Measurements from ENCODE around the gene BNIP1. TPM values are rescaled to one million over a fixed set of nuclear protein-coding genes. Genes with fewer than 3 reads are reported as not detected.

Gene BNIP1
- total and polyA plus RNA-seq, 2 experiments from 2014 or later: 13.1 to 14.7 TPM

DNA sequence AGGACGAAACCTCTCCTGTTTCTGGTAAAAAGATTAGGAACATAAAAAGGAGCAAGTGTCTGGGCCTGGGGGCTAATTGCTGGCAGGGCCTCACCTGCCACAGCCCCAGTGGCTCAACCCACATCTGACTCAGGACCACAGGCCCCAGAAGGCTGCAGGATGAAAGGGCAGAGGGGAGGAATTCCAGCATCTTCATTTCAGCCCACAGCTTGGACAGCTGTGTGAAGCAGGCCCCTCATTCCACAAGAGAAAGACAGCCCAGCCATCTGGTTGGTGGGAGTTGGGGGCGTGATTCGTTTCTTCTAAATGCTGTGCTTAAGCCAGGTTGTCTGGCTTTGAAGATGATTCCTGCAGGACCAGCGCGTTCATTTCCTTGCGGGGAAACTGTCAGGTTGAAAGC, 61.6 kb downstream of the BNIP1 start:
- no peaks in the 10 kb centered on the region for H3K9me3 ChIP-seq (ENCODE audit: low read depth)
- no peaks in the 10 kb centered on the region for H3K79me2 ChIP-seq
- H3K4me2 ChIP-seq: no peak overlapping the region
- no peaks in the 10 kb centered on the region for H4K20me1 ChIP-seq (ENCODE audit: insufficient read depth, poor library complexity, severe bottlenecking)
- WGBS (ENCODE audit: low lambda C conversion rate, missing lambda C conversion rate): 71% methylated on average over 6 of the region's 6 CpGs
- no peak overlapping the region for H2AFZ ChIP-seq
- no peak for DNase-seq (ENCODE audit: low spot score)
- no peaks in the 10 kb centered on the region for H3K36me3 ChIP-seq (replicated peaks; ENCODE audit: insufficient read depth, low read depth)
- TF ChIP-seq EZH2 (IDR thresholded peaks at IDR 0.05; ENCODE audit: borderline replicate concordance) (no peak), EZH2phosphoT487 (IDR thresholded peaks at IDR 0.05; ENCODE audit: low read depth, severe bottlenecking, unreplicated experiment) (no peak)
- TF ChIP-seq, protein P1, sequence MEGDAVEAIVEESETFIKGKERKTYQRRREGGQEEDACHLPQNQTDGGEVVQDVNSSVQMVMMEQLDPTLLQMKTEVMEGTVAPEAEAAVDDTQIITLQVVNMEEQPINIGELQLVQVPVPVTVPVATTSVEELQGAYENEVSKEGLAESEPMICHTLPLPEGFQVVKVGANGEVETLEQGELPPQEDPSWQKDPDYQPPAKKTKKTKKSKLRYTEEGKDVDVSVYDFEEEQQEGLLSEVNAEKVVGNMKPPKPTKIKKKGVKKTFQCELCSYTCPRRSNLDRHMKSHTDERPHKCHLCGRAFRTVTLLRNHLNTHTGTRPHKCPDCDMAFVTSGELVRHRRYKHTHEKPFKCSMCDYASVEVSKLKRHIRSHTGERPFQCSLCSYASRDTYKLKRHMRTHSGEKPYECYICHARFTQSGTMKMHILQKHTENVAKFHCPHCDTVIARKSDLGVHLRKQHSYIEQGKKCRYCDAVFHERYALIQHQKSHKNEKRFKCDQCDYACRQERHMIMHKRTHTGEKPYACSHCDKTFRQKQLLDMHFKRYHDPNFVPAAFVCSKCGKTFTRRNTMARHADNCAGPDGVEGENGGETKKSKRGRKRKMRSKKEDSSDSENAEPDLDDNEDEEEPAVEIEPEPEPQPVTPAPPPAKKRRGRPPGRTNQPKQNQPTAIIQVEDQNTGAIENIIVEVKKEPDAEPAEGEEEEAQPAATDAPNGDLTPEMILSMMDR (IDR thresholded peaks at IDR 0.05; ENCODE audit: poor library complexity): no peak
- no peaks in the 10 kb centered on the region for H3K9me2 ChIP-seq (replicated peaks; ENCODE audit: insufficient read depth)
- no peak overlapping the region for H3K4me3 ChIP-seq
- peaks cover 23% of the 10 kb centered on the region for H3K27me3 ChIP-seq
- H3K4me1 ChIP-seq (ENCODE audit: insufficient read depth): no peaks in the 10 kb centered on the region
- no peak overlapping the region for H3K27ac ChIP-seq

DNA sequence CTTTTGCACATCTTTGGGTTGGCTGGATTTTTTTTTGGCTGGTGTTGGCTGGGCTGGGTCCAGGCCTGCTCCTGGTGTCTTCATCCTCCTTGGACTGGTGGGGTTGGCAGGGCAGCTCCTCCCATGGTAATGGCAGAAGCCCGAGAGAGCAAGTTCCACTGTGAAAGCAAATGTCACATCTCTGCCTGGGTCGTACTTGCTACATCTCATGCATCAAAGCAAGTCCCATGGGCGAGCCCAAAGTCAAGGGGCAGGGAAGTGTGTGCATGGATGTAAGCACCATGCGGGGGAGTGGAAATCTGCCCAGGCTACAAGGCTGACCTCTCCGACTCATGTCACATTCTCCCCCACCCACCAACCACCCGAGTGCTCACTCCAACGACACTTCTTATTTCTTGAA, 64.0 kb downstream of the BNIP1 start:
- 93% methylated on average over 7 of the region's 7 CpGs for WGBS (ENCODE audit: low lambda C conversion rate, missing lambda C conversion rate)
- no peaks in the 10 kb centered on the region for H4K20me1 ChIP-seq (ENCODE audit: insufficient read depth, poor library complexity, severe bottlenecking)
- no peaks in the 10 kb centered on the region for H3K79me2 ChIP-seq
- H3K4me1 ChIP-seq (ENCODE audit: insufficient read depth): no peaks in the 10 kb centered on the region
- no peak overlapping the region for H3K4me3 ChIP-seq
- H3K36me3 ChIP-seq (replicated peaks; ENCODE audit: insufficient read depth, low read depth): no peaks in the 10 kb centered on the region
- H3K4me2 ChIP-seq: no peak overlapping the region
- no peak overlapping the region for H2AFZ ChIP-seq
- H3K27ac ChIP-seq: no peak overlapping the region
- TF ChIP-seq, protein P1 (IDR thresholded peaks at IDR 0.05; ENCODE audit: poor library complexity): no peak
- TF ChIP-seq EZH2 (IDR thresholded peaks at IDR 0.05; ENCODE audit: borderline replicate concordance) (no peak), EZH2phosphoT487 (IDR thresholded peaks at IDR 0.05; ENCODE audit: low read depth, severe bottlenecking, unreplicated experiment) (no peak)
- H3K27me3 ChIP-seq: peaks cover 6% of the 10 kb centered on the region
- H3K9me3 ChIP-seq (ENCODE audit: low read depth): no peaks in the 10 kb centered on the region
- no peaks in the 10 kb centered on the region for H3K9me2 ChIP-seq (replicated peaks; ENCODE audit: insufficient read depth)
- DNase-seq (ENCODE audit: low spot score): no peak

DNA sequence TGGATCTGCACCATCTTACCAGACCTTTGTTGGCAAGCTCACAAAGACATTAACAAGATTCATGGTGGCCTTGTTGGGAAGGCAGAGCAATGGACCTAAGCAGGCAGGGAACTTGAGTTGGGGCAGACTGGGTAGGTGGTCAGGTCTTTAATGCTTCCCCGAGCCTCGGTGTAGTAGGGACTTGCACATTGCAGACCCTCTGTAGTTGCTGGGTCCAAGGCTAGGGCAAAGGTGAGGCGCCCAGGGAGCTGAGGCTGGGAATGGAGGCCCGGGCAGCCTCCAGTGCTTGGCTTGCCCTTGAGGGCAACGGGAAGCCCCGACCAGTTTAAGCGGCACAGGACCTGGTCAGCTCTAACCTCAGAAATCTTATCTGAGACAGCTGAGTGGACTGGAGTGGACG, 66.5 kb downstream of the BNIP1 start:
- TF ChIP-seq EZH2phosphoT487 (IDR thresholded peaks at IDR 0.05; ENCODE audit: low read depth, severe bottlenecking, unreplicated experiment) (no peak), EZH2 (IDR thresholded peaks at IDR 0.05; ENCODE audit: borderline replicate concordance) (no peak)
- TF ChIP-seq, protein P1 (IDR thresholded peaks at IDR 0.05; ENCODE audit: poor library complexity): no peak
- H4K20me1 ChIP-seq (ENCODE audit: insufficient read depth, poor library complexity, severe bottlenecking): no peaks in the 10 kb centered on the region
- no peaks in the 10 kb centered on the region for H3K9me3 ChIP-seq (ENCODE audit: low read depth)
- no peak overlapping the region for H2AFZ ChIP-seq
- peaks cover 7% of the 10 kb centered on the region for H3K27me3 ChIP-seq
- H3K36me3 ChIP-seq (replicated peaks; ENCODE audit: insufficient read depth, low read depth): no peaks in the 10 kb centered on the region
- no peaks in the 10 kb centered on the region for H3K9me2 ChIP-seq (replicated peaks; ENCODE audit: insufficient read depth)
- H3K4me2 ChIP-seq: no peak overlapping the region
- no peak overlapping the region for H3K27ac ChIP-seq
- DNase-seq (ENCODE audit: low spot score): no peak
- WGBS (ENCODE audit: low lambda C conversion rate, missing lambda C conversion rate): 95% methylated on average over 8 of the region's 8 CpGs
- no peak overlapping the region for H3K4me3 ChIP-seq
- no peaks in the 10 kb centered on the region for H3K4me1 ChIP-seq (ENCODE audit: insufficient read depth)
- H3K79me2 ChIP-seq: no peaks in the 10 kb centered on the region

DNA sequence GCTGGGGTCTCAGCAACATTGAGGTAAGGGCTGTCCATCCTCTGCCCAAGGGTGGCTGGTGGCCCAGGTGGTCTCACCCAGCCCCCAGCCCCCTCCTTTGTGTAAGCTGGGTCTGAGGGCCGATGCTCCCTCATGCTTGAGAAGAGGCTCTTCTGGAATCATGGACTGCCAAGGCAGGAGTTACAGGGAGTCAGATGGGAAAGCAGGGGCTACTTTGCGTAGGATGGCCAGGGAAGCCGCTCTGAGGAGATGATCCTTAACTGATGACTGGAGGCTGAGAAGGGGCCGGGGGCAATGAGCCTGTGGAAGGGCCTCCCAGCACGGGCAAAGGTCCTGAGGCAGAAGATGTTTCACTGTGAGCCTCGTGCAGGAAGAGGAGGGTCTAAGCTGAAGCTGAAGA, 67.0 kb downstream of the BNIP1 start:
- no peaks in the 10 kb centered on the region for H3K79me2 ChIP-seq
- 80% methylated on average over 6 of the region's 6 CpGs for WGBS (ENCODE audit: low lambda C conversion rate, missing lambda C conversion rate)
- DNase-seq (ENCODE audit: low spot score): no peak

More for the DNA sequence above, 67.0 kb downstream of the BNIP1 start:
- no peaks in the 10 kb centered on the region for H3K4me1 ChIP-seq (ENCODE audit: insufficient read depth)
- no peaks in the 10 kb centered on the region for H3K9me2 ChIP-seq (replicated peaks; ENCODE audit: insufficient read depth)
- no peaks in the 10 kb centered on the region for H4K20me1 ChIP-seq (ENCODE audit: insufficient read depth, poor library complexity, severe bottlenecking)
- H3K27ac ChIP-seq: no peak overlapping the region
- no peak overlapping the region for H3K4me3 ChIP-seq
- H3K4me2 ChIP-seq: no peak overlapping the region
- H2AFZ ChIP-seq: no peak overlapping the region
- H3K36me3 ChIP-seq (replicated peaks; ENCODE audit: insufficient read depth, low read depth): no peaks in the 10 kb centered on the region
- no peaks in the 10 kb centered on the region for H3K9me3 ChIP-seq (ENCODE audit: low read depth)
- peaks cover 7% of the 10 kb centered on the region for H3K27me3 ChIP-seq
- TF ChIP-seq EZH2phosphoT487 (IDR thresholded peaks at IDR 0.05; ENCODE audit: low read depth, severe bottlenecking, unreplicated experiment) (no peak), EZH2 (IDR thresholded peaks at IDR 0.05; ENCODE audit: borderline replicate concordance) (no peak)
- TF ChIP-seq, protein P1 (IDR thresholded peaks at IDR 0.05; ENCODE audit: poor library complexity): no peak
